IPS-11a (cell line): Measurements from ENCODE around the gene FAF2.
"Not testable (repeated sequence)": the region's sequence is repeated elsewhere in the genome, so short reads cannot be mapped to it uniquely, and the experiment has no call there.

Source experiments
- H3K4me3 ChIP-seq: one replicate; pipeline ENCODE4 v1.5.1; 2013; ENCODE audit warnings: low read depth, low read length, control low read depth

The FAF2 gene

DNA sequence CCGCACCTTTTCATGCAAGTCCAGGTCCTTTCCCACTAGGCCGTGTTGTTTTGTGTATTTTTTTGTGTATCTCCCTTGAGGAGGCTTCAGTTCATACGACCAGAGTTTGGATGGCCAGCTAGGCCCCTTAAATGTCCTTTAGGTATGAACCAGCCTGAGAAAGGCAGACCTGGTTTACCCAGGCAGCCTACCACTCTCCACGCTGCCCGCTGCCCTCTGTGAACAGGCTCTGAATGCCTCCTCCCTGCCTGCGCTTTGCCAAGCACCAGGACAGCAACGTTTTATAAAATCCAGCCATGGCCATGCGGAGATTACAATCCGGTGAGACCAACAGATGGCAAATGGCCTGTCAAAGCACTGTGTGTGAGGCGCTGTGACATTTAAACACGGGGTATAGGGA is 31.2 kb upstream of the FAF2 start:
- no peak overlapping the region for H3K4me3 ChIP-seq

DNA sequence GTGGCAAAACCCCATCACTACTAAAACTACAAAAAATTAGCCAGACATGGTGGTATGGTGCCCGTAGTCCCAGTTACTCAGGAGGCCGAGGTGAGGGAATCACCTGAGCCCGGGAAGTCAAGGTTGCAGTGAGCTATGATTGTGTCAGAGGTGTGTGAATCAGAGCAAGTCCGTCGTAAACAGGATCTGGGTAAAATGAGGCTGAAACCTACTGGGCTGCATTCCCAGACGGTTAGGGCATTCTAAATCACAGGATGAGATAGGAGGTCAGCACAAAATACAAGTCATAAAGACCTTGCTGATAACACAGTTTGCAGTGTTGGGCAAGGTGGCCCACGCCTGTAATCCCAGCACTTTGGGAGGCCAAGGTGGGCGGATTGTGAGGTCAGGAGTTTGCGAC is 29.9 kb upstream of the FAF2 start:
- no peak overlapping the region for H3K4me3 ChIP-seq

DNA sequence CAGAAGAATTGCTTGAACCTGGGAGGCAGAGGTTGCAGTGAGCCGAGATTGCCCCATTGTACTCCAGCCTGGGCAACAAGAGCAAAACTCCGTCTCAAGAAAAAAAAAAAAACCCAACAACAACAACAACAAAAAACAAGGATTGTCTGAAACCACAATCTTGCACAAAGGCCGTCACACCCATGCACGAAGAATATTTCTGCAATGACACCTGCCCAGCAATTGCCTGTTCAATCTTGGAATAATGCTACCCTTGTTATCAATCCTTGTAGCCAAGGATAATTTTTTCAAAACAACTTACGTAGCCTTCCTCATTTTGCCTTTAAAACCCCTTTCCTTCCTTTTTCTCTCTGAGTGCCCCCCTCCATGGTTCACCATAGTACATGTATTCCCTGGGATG is 28.1 kb upstream of the FAF2 start:
- no peak overlapping the region for H3K4me3 ChIP-seq

DNA sequence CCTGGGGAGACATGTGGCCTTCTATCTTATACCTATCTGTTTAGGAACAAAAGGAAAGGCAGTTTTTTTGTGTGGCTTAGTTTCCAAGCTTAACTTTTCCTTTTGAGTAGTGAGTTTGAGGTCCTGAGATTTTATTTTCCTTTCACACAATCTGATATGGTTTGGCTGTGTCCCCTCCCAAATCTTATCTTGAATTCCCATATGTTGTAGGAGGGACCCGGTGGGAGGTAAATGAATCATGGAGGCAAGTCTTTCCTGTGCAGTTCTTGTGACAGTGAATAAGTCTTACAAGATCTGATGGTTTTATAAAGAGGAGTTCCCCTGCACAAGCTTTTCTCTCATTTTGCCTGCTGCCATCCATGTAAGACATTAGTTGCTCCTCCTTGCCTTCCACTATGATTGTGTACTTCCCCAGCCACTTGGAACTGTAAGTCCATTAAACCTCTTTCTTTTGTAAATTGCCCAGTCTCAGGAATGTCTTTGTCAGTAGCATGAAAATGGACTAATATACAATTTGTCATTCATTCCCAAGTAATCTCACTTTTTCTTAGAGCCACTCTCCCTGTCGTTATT is 27.1 kb upstream of the FAF2 start:
- H3K4me3 ChIP-seq: no peak overlapping the region

DNA sequence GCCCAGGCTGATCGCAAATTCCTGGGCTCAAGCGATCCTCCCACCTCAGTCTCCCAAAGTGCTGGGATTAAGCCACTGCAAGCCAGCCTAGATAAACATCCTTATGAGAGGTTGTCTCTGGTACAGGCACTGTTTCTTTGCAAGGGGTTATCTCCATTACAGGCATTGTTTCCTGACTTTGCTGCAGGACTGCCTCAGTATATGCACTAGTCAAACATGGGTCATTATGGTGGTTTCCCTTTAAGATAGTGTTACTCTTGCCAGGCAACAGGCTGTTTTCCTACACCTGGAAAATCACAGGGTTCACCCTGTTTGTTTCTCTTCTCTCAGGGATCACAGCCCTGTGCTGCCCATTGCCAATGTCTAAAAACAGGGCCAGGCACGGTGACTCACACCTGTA is 24.0 kb upstream of the FAF2 start:
- no peak overlapping the region for H3K4me3 ChIP-seq

DNA sequence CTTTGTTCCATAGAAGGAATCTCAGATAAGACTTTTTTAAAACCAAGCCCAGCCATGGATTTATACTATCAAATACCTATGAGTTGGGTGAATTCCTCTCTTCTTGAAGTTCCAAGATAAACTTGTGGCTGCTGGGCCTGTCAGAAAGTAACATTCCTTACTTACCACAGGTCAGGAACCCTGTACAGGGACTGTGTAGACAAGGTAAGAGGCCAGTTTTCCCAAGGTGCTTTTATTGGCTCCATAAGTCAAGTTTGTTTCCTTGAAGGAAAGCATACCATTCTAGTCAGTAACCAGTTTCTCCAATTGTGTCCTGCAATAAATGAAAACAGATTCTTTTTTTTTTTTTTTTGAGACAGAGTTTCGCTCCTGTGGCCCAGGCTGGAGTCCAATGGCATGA is 23.0 kb upstream of the FAF2 start:
- no peak overlapping the region for H3K4me3 ChIP-seq

DNA sequence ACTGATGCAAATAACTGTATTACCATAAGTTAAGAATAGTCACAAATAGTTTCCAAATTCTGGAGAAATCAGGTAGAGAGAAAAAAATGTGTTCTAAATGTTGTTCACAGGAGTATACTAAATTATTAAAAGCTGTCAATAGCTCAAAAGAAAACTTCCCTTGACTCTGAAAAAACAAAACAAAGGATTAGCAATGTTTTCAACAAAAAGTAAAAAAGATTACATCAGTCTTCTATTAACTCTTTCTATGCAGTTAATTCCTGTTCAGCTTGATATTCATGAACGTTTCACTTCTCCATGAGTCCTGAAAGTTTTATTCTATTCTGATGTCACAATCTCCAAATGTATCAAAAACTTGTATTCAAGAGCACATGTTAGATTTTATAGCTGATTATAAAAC is 22.4 kb upstream of the FAF2 start:
- no peak overlapping the region for H3K4me3 ChIP-seq

DNA sequence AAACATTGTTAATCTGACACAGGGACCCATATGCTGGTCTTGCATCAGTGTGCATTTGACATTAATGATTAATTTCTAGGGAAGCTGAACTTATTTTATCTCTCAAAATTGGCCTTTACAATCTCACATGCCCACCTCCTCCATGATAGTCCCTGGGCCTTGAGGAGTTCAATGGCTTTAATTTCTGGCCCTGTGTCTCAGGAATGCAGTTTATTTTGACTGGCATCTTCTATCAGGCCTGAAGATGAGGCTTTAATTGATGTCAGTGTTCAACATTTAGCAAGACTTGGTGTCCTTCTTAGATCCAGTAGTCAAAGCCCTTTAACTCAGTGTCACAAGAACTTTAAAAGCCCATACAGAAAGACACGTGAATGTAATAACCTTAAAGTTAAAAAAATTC is 21.3 kb upstream of the FAF2 start:
- no peak overlapping the region for H3K4me3 ChIP-seq

DNA sequence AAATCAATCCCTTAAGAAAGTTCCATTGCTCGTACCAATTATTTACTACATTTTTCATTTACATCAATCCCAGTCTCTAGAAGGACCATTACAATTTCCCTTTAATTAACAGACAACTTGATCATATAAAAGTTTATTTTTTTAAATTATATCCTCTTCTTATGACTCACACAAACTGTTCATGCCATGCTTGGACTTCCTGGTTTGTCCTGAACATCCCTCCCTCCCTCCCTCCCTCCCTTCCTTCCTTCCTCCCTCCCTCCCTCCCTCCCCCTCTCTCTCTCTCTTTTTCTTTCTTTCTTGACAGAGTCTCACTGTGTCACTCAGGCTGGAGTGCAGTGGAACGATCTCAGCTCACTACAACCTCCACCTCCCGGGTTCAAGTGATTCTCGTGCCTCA is 20.2 kb upstream of the FAF2 start:
- no peak overlapping the region for H3K4me3 ChIP-seq

DNA sequence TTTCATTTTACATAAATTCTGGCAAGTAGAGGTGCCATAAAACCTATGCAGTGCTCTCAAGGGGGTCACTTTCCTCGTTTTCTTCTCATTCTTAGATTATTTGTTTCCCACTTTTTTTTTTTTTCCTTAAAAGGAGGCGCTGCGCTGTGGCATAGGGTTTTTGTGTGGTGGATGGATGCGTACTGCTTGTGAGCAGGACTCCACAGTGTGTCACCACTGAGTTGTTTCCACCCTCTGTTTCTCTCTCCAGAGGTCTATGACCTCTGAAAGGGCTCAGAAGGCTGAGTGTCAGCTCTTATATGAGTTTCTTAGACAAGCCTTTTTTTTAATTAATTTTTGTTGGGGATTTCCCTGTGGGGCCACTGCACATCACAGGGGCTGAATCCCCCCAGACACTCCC is 18.2 kb upstream of the FAF2 start:
- H3K4me3 ChIP-seq: no peak overlapping the region

DNA sequence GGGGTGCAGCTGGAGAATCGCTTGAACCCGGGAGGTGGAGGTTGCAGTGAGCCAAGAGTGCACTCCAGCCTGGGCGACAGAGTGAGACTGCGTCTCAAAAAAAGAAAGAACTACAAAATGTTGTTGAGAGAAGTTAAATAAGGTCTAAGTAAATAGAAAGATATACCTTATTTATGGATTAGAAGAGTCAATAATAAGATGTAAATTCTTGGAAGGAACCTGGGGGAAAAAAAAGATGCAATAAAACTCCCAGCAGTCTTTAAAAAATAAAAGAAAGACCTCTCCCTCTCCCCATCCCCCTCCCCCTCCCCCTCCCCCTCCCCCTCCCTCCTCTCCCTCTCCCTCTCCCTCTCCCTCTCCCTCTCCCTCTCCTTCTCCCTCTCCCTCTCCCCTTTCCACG is 15.5 kb upstream of the FAF2 start:
- no peak overlapping the region for H3K4me3 ChIP-seq

DNA sequence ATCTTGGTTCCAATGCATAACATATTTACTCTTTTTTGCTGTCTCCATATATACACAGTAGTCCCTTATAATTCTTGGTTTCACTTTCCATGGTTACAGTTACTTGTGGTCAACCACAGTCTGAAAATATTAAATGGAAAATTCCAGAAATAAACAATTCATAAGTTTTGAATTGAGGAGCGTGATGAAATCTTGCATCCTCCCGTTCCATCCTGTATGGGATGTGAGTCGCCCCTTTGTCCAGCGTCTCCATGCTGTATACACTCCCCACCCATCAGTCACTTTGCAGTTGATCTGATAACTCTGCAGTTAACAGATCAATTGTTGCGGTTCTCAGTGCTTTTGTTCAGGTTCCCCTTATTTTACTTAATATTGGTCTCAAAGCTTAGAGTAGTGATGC is 11.5 kb upstream of the FAF2 start:
- no peak overlapping the region for H3K4me3 ChIP-seq

DNA sequence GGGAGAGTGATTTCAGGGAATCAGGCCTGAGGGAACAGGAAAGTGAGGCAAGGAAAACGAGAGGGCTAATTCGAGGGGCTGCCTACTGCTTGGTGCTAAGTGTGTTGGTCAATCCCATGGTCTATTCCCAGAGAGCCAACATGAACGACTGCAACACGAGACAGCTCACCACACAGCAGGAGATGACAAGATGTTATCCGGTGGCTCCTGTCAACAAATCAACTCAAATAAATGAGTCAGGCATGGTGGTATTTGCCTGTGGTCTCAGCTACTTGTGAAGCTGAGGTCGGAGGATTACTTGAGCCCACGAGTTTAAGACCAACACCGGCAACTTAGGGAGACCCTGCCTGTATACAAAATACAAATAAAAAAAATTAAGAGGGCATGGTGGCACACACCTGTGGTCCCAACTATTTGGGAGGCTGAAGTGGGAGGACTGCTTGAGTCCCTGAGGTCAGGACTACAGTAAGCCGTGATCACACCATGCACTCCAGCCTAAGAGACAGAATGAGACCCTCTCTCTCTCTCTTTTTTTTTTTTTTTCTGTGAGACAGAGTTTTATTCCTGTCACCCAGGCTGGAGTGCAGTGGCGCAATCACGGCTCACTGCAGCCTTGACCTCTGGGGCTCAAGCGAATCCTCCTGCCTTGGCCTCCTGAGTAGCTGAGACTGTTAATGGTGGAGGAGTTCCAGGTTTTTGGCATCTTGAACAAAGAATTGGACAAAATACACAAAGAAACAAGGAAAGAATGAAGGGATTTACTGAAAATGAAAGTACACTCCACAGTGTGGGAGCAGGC is 9.0 kb upstream of the FAF2 start:
- H3K4me3 ChIP-seq: no peak overlapping the region

DNA sequence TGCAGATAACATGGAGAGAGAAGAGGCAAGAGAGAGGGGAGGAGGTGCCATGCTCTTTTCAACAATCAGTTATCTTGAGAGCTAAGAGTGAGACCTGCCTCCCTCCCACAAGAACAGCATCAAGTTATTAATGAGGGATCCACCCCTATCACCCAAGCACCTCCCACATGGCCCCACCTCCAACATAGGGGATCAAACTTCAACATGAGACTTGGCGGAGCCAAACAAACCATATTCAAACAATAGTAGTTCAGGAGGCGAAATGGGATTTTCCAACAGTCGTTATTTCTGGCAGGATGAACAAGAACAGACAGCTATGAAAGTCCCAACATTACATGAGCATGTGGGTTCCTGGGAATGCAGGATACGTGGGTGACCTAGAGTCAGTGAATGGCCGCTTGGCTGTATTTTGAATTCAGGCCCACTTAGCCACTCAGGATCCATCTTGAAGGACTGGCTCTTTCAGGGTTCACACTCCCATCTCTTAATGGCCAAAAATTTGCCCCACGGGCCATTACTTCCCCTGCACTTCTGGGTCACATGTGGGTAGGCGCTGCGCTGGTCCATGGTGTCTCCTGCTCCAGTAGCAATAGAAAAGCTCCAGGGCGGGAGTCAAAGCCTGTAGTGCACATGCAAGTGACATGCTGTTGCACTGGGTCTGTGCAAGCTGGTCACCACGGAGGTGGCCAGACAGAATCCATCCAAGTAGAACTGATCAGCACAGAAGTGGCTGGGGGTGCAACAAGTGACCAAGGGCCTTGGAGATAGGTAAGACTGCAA is 7.1 kb upstream of the FAF2 start:
- no peak overlapping the region for H3K4me3 ChIP-seq

DNA sequence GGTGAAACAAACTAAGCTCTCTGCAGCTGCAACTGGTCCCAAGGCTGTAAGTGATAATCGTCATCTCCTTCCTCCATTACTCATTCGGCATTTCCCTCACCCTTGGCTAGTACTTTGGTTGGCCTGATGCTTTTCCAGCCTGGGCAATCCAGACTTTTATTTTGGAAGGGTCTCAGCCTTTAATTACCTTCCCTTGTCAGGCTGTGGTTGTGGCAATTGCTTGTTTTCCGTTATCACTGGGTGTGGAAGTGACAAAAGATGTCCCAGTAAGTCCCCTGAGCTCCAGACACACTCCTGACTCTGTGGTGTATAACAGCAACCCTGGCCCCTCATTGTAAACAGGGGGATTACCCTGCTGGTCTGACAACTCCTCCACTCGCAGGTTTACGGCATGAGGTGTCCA is 6.3 kb upstream of the FAF2 start:
- no peak overlapping the region for H3K4me3 ChIP-seq

DNA sequence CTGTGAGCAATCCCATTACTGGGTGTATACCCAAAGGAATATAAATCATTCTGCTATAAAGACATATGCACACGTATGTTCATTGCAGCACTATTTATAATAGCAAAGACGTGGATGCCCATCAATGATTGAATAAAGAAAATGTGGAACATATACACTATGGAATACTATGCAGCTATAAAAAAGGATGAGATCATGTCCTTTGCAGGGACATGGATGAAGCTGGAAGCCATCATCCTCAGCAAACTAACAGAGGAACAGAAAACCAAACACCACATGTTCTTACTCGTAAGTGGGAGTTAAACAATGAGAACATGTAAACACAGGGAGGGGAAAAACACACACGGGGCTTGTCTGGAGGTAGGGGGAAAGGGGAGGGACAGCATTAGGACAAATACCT is 5.3 kb upstream of the FAF2 start:
- H3K4me3 ChIP-seq: not testable (repeated sequence)

DNA sequence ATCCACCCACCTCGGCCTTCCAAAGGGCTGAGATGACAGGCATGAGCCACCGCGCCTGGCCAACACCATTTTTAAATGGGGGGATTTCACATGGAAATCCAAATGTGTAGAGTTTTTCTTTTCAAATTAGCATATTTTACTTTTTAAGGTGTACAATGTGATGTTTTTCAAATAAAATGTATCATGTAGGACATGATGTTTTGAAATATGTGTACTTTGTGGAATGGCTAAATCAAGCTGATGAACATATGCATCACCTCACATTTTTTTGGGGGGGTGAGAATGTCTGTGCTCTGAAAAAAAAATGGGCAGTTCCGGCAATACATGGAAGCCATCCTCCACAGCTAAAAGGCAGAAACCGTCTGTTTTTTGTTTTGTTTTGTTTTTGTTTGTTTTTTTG is 3.4 kb upstream of the FAF2 start:
- no peak overlapping the region for H3K4me3 ChIP-seq

DNA sequence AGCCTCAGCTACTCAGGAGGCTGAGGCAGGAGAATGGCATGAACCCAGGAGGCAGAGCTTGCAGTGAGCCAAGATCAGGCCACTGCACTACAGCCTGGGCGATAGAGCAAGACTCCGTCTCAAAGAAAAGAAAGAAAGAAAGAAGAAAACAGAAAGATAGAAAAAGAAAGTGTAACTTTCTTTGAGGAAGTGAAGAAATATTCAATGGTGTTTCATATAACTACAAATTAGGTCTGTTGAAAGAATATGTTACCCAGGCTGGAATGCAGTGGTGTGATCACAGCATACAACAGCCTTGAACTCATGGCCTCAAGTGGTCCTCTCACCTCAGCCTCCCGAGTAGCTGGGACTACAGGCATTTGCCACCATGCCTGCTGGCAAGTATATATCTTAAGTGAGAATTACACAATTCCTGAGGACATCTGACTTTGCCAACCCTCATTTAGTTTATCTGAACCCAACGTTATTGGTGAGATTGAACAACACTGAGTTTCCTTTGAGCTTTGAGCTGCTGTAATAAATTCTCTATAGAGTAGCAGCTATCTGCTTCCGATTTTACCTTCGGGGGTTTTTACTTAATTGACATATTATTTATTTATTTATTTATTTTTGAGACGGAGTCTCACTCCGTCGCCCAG is 2.0 kb upstream of the FAF2 start:
- H3K4me3 ChIP-seq: no peak overlapping the region

DNA sequence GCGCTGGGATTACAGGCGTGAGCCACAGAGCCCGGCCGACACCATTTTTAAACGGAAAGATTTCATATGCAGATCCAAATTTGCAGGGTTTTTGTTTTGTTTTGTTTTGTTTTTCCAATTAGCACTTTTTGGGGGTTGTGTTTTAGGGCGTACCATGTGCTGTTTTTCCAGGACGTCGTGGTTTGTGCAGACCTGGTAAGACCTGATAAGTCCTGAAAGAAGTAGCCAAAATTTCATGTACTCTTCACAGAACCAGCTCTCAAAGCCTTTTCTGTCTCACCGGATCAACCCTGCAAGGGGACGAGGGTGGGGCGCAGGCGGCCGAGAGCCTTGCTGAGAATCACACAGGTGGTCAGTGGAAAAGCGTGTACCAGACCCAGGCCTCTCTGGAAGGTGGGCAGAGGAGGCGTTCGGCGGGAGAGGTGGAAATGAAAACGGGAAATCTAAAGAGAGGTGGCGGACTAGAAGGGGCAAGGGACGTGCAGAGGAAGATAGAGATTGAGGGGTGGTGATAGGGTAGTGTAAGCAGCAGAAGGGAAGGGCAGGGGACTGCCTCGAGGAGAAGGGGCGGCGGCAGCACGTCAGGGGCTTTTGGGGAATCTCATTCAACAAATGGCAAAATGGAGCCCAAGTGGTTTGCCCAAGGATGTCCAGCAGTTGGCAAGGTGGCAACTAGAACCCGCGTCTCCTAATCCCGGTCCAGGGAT is 1.1 kb upstream of the FAF2 start:
- H3K4me3 ChIP-seq: peak overlapping the region; percentile 83

DNA sequence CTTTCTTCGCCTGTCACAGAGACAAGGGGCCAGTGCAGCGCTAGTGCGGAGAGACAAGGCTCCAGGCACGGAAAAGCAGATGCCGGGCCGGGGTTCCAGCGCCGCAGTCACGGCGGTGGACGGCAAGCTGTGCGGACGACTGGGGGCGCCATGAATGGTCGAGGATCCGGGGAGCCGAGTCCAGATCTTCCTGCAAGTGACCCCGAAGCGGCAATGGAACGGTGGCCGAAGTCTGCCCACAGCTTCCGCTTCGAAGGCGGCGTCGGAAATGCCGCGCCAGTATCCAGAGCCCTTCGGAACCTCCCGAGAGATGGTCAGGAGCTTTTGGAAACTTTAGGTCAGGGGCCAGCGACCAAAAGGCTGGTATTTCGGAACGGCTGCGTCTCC is 601 bp upstream of the FAF2 start:
- peak overlapping the region; percentile 83 for H3K4me3 ChIP-seq

DNA sequence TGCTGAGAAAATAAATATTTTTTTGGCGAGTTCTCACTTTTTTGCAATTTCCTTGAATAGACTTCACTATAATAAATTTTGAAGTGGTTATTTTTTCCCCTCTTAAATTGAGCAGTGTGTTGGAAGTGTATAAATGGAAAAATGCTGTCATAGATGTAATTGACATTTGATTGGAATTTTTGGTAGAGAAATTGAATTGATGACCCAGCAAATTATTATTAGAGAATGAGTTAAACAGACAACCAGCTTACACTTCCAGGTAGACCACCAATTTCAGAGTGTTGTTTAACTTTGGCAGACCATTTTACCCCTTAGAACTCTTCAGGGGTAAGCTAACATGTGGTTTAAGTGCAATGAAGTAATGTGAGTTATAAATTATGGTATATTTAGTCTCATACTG is 1.9 kb downstream of the FAF2 start:
- H3K4me3 ChIP-seq: no peak overlapping the region
